ENCODE data around the gene OR2M5. TPM values are rescaled to one million over a fixed set of nuclear protein-coding genes. Genes with fewer than 3 reads are reported as not detected.

OR2M5 gene
- total RNA-seq, 1 donor, result not detected

DNA sequence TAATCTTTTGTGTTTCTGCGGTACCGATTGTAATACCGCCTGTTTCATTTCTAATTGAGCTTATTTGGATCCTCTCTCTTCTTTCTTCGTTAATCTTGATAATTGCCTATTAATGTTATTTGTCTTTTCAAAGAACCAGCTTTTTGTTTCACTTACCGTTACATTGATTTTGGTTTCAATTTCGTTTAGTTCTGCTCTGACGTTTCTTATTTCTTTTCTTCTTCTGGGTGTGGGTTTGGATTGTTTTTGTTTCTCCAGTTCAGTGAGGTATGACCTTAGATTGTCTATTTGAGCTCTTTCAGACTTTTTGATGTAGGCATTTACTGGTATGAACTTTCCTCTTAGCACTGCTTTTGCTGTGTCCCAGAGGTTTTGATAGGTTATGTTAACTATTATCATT lies 39.0 kb downstream of the OR2M5 start:
- Histone ChIP-seq H3K4me3 (ENCODE audit: low read length) (no peak overlapping the region), H3K4me1 (ENCODE audit: insufficient read depth, low read length) (no peaks in the 10 kb centered on the region), H3K9me3 (ENCODE audit: low read depth, low read length) (no peaks in the 10 kb centered on the region), H3K27me3 (ENCODE audit: insufficient read depth, low read length) (no peaks in the 10 kb centered on the region)

DNA sequence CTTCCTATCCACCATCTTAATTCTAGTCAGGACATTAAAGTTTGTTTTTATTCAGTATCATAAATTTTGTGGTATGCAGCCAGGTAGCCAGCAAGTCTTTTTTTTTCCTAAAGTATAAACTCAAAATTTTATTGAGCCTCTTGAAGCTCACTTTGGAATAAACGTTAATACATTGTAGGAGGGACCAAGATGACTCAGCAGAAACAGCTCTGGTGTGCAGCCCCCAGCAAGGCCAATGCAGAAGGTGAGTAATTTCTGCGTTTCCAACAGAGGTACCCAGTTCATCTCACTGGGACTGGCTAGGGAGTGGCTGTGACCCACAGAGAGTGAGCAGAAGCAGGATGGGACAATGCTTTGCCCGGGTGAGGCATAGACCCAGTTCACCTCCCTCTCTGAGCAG lies 42.4 kb downstream of the OR2M5 start:
- H3K27me3 ChIP-seq (ENCODE audit: insufficient read depth, low read length), result no peaks in the 10 kb centered on the region
- H3K4me1 ChIP-seq (ENCODE audit: insufficient read depth, low read length), result no peaks in the 10 kb centered on the region
- no peaks in the 10 kb centered on the region for H3K9me3 ChIP-seq (ENCODE audit: low read depth, low read length)
- H3K4me3 ChIP-seq (ENCODE audit: low read length), result no peak overlapping the region

GRCh38 chr1:248189026-248189425 lies 44.1 kb downstream of the OR2M5 start:
- H3K27me3 ChIP-seq (ENCODE audit: insufficient read depth, low read length), result no peaks in the 10 kb centered on the region
- H3K9me3 ChIP-seq (ENCODE audit: low read depth, low read length), result no peaks in the 10 kb centered on the region
- H3K4me3 ChIP-seq (ENCODE audit: low read length), result no peak overlapping the region
- no peaks in the 10 kb centered on the region for H3K4me1 ChIP-seq (ENCODE audit: insufficient read depth, low read length)

GRCh38 chr1:248194117-248194516 lies 49.2 kb downstream of the OR2M5 start:
- Histone ChIP-seq H3K27me3 (ENCODE audit: insufficient read depth, low read length) (no peaks in the 10 kb centered on the region), H3K4me1 (ENCODE audit: insufficient read depth, low read length) (no peaks in the 10 kb centered on the region), H3K9me3 (ENCODE audit: low read depth, low read length) (no peaks in the 10 kb centered on the region), H3K4me3 (ENCODE audit: low read length) (no peak overlapping the region)

Other genes starting within 250 kb of the OR2M5 start
- gene OR2W3, start 249.6 kb upstream of the OR2M5 start, total RNA-seq, result 1.2 TPM
- 0.10 TPM for gene OR2T8, start 224.9 kb upstream of the OR2M5 start, total RNA-seq
- gene OR2AJ1, start 220.3 kb upstream of the OR2M5 start, total RNA-seq, result not detected
- gene OR2L8, start 196.3 kb upstream of the OR2M5 start, total RNA-seq, result 0.31 TPM
- gene OR2AK2, start 179.9 kb upstream of the OR2M5 start, total RNA-seq, result 0.10 TPM
- gene OR2L5, start 131.5 kb upstream of the OR2M5 start, total RNA-seq, result not detected
- gene OR2L2, start 115.1 kb upstream of the OR2M5 start, total RNA-seq, result under 0.01 TPM
- gene OR2L3, start 98.3 kb upstream of the OR2M5 start, total RNA-seq, result not detected
- gene OR2L13, start 50.0 kb upstream of the OR2M5 start, total RNA-seq, result 0.21 TPM
- 0.10 TPM for gene OR2M2, start 29.7 kb downstream of the OR2M5 start, total RNA-seq
- not detected for gene OR2M3, start 52.1 kb downstream of the OR2M5 start, total RNA-seq
- gene OR2M4, start 86.3 kb downstream of the OR2M5 start, total RNA-seq, result not detected
- gene OR2T33, start 132.8 kb downstream of the OR2M5 start, total RNA-seq, result not detected
- gene OR2T12, start 158.3 kb downstream of the OR2M5 start, total RNA-seq, result not detected
- not detected for gene OR2M7, start 179.4 kb downstream of the OR2M5 start, total RNA-seq
- gene OR14C36, start 203.6 kb downstream of the OR2M5 start, total RNA-seq, result not detected
- gene OR2T4, start 216.5 kb downstream of the OR2M5 start, total RNA-seq, result not detected
- gene OR2T6, start 230.6 kb downstream of the OR2M5 start, total RNA-seq, result not detected

Measured in mononuclear cell (primary cell).